OCI-LY7 (cell line): ENCODE data around the gene ASB7.

Source experiments
- EZH2phosphoT487 ChIP-seq: fragments of 200-600 bp; sonication (generic); IDR thresholded peaks from 2 replicates; pipeline ENCODE4 v1.6.1; 2018; ENCODE audit warnings: low read depth, borderline replicate concordance, mild to moderate bottlenecking, mixed run types, antibody characterized with exemption, low read length, moderate library complexity, mixed read lengths
- TF ChIP-seq, protein P1 (sequence below): fragments of 200-600 bp; sonication (generic); conservative IDR thresholded peaks from 2 replicates; pipeline ENCODE4 v1.5.1; 2014; ENCODE audit warnings: mild to moderate bottlenecking, antibody characterized with exemption, low read length, moderate library complexity, mixed read lengths

DNA sequence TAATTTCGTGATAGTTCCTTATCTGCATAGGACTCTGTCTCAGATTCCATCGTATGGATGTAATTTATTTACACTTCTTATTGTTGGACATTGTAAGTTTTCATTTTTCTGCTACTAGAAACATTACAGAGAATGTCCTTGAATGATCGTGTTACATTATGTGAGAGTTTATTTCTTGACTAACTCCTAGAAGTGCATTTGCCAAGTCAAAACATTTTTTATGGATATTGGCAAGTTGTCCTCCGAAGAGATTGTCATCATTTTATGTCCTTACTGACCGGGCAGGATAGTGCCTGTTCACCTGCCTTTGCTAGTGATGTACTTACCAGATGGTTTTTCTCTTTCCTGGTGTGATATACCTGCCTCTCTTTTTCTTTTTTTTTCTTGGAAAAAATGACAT lies 13.4 kb downstream of the ASB7 start:
- TF ChIP-seq, protein P1, sequence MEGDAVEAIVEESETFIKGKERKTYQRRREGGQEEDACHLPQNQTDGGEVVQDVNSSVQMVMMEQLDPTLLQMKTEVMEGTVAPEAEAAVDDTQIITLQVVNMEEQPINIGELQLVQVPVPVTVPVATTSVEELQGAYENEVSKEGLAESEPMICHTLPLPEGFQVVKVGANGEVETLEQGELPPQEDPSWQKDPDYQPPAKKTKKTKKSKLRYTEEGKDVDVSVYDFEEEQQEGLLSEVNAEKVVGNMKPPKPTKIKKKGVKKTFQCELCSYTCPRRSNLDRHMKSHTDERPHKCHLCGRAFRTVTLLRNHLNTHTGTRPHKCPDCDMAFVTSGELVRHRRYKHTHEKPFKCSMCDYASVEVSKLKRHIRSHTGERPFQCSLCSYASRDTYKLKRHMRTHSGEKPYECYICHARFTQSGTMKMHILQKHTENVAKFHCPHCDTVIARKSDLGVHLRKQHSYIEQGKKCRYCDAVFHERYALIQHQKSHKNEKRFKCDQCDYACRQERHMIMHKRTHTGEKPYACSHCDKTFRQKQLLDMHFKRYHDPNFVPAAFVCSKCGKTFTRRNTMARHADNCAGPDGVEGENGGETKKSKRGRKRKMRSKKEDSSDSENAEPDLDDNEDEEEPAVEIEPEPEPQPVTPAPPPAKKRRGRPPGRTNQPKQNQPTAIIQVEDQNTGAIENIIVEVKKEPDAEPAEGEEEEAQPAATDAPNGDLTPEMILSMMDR = no peak
- no peak for TF ChIP-seq EZH2phosphoT487
